Smooth muscle cell (in vitro differentiated cells): ENCODE measurements around the gene KCNQ1. TPM values are rescaled to one million over a fixed set of nuclear protein-coding genes. Genes with fewer than 3 reads are reported as not detected.
A peak's percentile ranks its signal among the peaks of the same experiment; 100 is the strongest.

ENCODE experiments used
- DNase-seq: peaks from one replicate; lab custom pipeline; 2025; ENCODE audit not compliant: unreplicated experiment; lab: John Stamatoyannopoulos, UW
- H2AFZ ChIP-seq: fragments of 200-600 bp; sonication (generic); 2 replicates; pipeline ENCODE4 v1.6.0; 2016; ENCODE audit warnings: antibody characterized with exemption, low read depth, mild to moderate bottlenecking
- H3F3A ChIP-seq: fragments of 200-600 bp; sonication (generic); 2 replicates; pipeline ENCODE4 v1.6.0; 2017; ENCODE audit warnings: antibody characterized with exemption, low read depth
- H3K27ac ChIP-seq: fragments of 200-600 bp; sonication (generic); 2 replicates; pipeline ENCODE4 v1.5.1; 2016; ENCODE audit warnings: low read depth, mild to moderate bottlenecking
- H3K27me3 ChIP-seq: fragments of 200-600 bp; sonication (generic); 2 replicates; pipeline ENCODE4 v1.6.1; 2016; ENCODE audit warnings: low read depth, mild to moderate bottlenecking
- H3K36me3 ChIP-seq: fragments of 200-600 bp; sonication (generic); 2 replicates; pipeline ENCODE4 v1.5.1; 2016; ENCODE audit warnings: low read depth
- H3K4me1 ChIP-seq: fragments of 200-600 bp; sonication (generic); 2 replicates; pipeline ENCODE4 v1.5.1; 2016; ENCODE audit warnings: low read depth
- H3K4me2 ChIP-seq: fragments of 200-600 bp; sonication (generic); 2 replicates; pipeline ENCODE4 v1.6.0; 2016; ENCODE audit warnings: mild to moderate bottlenecking
- H3K4me3 ChIP-seq: fragments of 200-600 bp; sonication (generic); 2 replicates; pipeline ENCODE4 v1.5.1; 2016; ENCODE audit warnings: mild to moderate bottlenecking
- H3K79me2 ChIP-seq: fragments of 200-600 bp; sonication (generic); 2 replicates; pipeline ENCODE4 v1.6.0; 2016; ENCODE audit warnings: low read depth, mild to moderate bottlenecking
- H3K9ac ChIP-seq: fragments of 200-600 bp; sonication (generic); 2 replicates; pipeline ENCODE4 v1.6.0; 2016; ENCODE audit warnings: low read depth
- H3K9me3 ChIP-seq: fragments of 200-600 bp; sonication (generic); replicated peaks from 2 replicates; pipeline ENCODE4 v1.5.1; 2016; ENCODE audit warnings: low read depth
- H4K20me1 ChIP-seq: fragments of 200-600 bp; sonication (generic); 2 replicates; pipeline ENCODE4 v1.6.0; 2016; ENCODE audit warnings: low read depth
- CTCF ChIP-seq: fragments of 200-600 bp; sonication (generic); IDR thresholded peaks from 2 replicates; pipeline ENCODE4 v1.5.1; 2017; ENCODE audit warnings: borderline replicate concordance, mild to moderate bottlenecking, antibody characterized with exemption; ENCODE audit not compliant: insufficient read depth, poor library complexity, severe bottlenecking
- WGBS: methylation state at CpG from one replicate; pipeline ENCODE4 v1.1.7; 2016; ENCODE audit warnings: low lambda C conversion rate; 5-methylcytosine and 5-hydroxymethylcytosine counted together
- polyA plus RNA-seq: library from polyadenylated mRNA; unstranded; fragments of >200 nt; fragmentation: Nextera tagmentation; extraction: Ambion mirVana; gene quantifications from 2 replicates; pipeline ENCODE4 v1.2.1, GENCODE V29; 2016
- total RNA-seq: library from RNA; depleted of rRNA; stranded (reverse); fragments of >200 nt; gene quantifications from 2 replicates; pipeline ENCODE4 v1.2.3, GENCODE V29; 2014

Gene KCNQ1
- total and polyA plus RNA-seq, 2 experiments from 2014 or later: 1.3 to 2.3 TPM

- Histone ChIP-seq H3K36me3 (no peaks in the 10 kb centered on the region), H3K27ac (peak overlapping the region; percentile 83), H3F3A (peaks cover 5% of the 10 kb centered on the region), H3K4me2 (peak overlapping the region; percentile 68), H3K79me2 (no peaks in the 10 kb centered on the region), H3K9me3 (no peaks in the 10 kb centered on the region), H3K9ac (no peak overlapping the region), H4K20me1 (no peaks in the 10 kb centered on the region), H2AFZ (no peak overlapping the region), H3K4me1 (peaks cover 20% of the 10 kb centered on the region), H3K4me3 (no peak overlapping the region), H3K27me3 (no peaks in the 10 kb centered on the region)
- DNase-seq: no peak
- WGBS: 39% methylated on average over 7 of the region's 7 CpGs
- no peak for TF ChIP-seq CTCF
Observed at GRCh38 chr11:2777386-2777785, 332.6 kb downstream of the KCNQ1 start.

DNA sequence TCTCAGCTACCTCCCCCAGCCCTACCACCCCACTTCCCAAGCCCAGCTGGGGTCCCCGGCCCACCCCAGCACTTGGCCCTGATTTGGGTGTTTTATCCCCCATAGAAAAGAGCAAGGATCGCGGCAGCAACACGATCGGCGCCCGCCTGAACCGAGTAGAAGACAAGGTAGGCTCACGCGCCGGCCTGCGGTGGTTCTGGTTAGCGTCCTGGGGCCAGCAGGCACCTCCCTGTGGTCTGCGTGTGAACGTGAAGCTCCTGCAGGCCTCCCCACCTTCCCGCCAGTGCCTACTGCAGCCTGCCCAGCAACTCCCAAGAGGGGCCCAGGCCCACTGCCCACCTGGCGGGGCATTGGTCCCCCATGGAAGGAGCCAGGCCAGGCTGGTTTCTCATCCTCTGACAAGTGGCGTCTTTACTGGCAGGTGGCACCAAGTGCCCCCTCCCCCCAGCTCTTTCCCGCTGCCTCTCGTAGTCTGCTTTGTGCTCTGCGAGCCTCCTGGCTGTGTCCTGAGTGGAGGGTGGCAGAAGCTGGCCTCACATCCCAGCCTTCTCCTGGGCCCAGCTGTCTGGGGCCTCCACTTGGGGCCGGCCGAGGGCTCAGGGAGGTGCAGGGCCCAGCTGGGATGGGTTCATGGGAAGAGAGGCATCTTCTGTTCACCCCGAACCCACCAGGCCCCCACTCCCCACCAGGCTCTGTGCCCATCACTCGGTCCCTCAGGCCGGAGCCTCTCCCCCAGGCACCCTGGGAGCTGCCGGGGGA is 333.2 kb downstream of the KCNQ1 start:
- Histone ChIP-seq H4K20me1 (no peaks in the 10 kb centered on the region), H3K27ac (peak overlapping the region; percentile 83), H3K27me3 (no peaks in the 10 kb centered on the region), H3K4me1 (peaks cover 20% of the 10 kb centered on the region), H3F3A (peaks cover 5% of the 10 kb centered on the region), H2AFZ (peak overlapping the region; percentile 12), H3K36me3 (no peaks in the 10 kb centered on the region), H3K4me3 (no peak overlapping the region), H3K9ac (no peak overlapping the region), H3K9me3 (no peaks in the 10 kb centered on the region), H3K79me2 (no peaks in the 10 kb centered on the region), H3K4me2 (peak overlapping the region; percentile 68)
- 76% methylated on average over 26 of the region's 27 CpGs for WGBS
- no peak for DNase-seq
- TF ChIP-seq CTCF: no peak

DNA sequence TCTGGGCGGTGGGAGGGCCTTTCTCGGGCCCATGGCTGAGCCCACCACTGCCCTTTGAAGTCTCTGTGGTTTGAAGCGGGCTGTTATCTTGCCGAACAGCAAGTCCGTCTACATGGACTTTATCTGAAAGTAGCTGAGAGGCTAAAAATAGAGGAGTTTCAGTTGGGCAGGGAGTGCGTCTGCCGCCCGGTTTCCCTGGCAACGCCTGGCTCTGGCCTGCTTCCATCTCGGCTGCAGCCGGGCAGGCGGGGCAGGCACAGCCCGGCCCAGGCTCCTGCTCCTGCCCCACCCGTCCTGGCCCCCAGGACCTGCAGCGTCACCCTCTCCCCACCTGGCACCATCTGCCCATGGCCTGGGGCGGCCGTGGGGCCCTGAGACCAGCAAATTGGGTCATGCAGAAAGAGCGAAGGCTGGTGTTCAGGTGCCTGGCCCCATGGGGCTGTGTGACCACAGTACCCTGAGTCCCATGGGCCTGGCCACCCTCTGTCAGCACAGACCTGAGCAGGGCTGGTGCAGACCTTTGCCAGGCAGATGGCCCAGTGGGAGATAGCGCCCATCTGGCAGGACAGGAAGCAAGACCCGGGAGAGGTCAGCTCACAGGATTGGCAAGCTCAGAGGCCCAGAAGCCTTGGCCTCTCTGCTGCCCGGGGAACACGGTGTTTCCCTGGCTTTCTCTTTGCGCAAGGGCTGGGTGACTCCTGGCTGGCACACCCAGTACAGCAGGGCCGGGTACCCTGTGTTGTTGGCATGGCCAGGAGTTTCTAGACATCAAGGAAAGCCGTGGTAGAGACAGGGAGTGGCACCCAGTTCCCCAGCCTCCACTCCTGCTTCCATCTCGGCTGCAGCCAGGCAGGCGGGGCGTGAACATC is 334.1 kb downstream of the KCNQ1 start:
- H3F3A ChIP-seq: peaks cover 5% of the 10 kb centered on the region
- H3K27ac ChIP-seq: peak overlapping the region; percentile 83
- no peaks in the 10 kb centered on the region for H3K9me3 ChIP-seq
- H3K9ac ChIP-seq: no peak overlapping the region
- peaks cover 24% of the 10 kb centered on the region for H3K4me1 ChIP-seq
- H4K20me1 ChIP-seq: no peaks in the 10 kb centered on the region
- H2AFZ ChIP-seq: peak overlapping the region; percentile 12
- peak overlapping the region; percentile 68 for H3K4me2 ChIP-seq
- H3K79me2 ChIP-seq: no peaks in the 10 kb centered on the region
- peak; percentile 48 for DNase-seq
- whole genome bisulfite sequencing: 46% methylated on average over 26 of the region's 28 CpGs
- TF ChIP-seq CTCF: no peak
- no peak overlapping the region for H3K4me3 ChIP-seq
- no peaks in the 10 kb centered on the region for H3K27me3 ChIP-seq
- H3K36me3 ChIP-seq: no peaks in the 10 kb centered on the region
